ENCODE data around the gene WDR45.

GRCh38 chrX:49059681-49060085 lies 20.0 kb downstream of the WDR45 start:
- TF ChIP-seq, protein P1, sequence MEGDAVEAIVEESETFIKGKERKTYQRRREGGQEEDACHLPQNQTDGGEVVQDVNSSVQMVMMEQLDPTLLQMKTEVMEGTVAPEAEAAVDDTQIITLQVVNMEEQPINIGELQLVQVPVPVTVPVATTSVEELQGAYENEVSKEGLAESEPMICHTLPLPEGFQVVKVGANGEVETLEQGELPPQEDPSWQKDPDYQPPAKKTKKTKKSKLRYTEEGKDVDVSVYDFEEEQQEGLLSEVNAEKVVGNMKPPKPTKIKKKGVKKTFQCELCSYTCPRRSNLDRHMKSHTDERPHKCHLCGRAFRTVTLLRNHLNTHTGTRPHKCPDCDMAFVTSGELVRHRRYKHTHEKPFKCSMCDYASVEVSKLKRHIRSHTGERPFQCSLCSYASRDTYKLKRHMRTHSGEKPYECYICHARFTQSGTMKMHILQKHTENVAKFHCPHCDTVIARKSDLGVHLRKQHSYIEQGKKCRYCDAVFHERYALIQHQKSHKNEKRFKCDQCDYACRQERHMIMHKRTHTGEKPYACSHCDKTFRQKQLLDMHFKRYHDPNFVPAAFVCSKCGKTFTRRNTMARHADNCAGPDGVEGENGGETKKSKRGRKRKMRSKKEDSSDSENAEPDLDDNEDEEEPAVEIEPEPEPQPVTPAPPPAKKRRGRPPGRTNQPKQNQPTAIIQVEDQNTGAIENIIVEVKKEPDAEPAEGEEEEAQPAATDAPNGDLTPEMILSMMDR (IDR thresholded peaks at IDR 0.05), result no peak
- no peak for TF ChIP-seq POLR2A (IDR thresholded peaks at IDR 0.05)
